T-cell (primary cell): ENCODE results near the gene HSBP1L1. TPM values are rescaled to one million over a fixed set of nuclear protein-coding genes. Genes with fewer than 3 reads are reported as not detected.
A peak's percentile ranks its signal among the peaks of the same experiment; 100 is the strongest.

Experiments
- ATAC-seq, 4 experiments: fragments of 200-7000 bp in 3 of 4; fragments of 150-1000 bp in 1 of 4; cut with Tn5 transposase; replicated peaks in 1 of 4; 1 replicate in 3 of 4; 2 replicates in 1 of 4; pipeline ENCODE4 v1.10.0; 2021; ENCODE audit warnings: moderate library complexity in 3 of 4, mild to moderate bottlenecking in 2 of 4, moderate number of reproducible peaks in 1 of 4
- CTCF ChIA-PET, 2 donors: fragments of 300-600 bp; sonication (Branson Sonifier 250); formaldehyde crosslinking; loops; one replicate each; lab custom pipeline; 2022; ENCODE audit warnings: antibody characterized with exemption in 2 of 2; lab: Charles Lee
- POLR2A ChIA-PET, 2 donors: fragments of 300-600 bp; sonication (Branson Sonifier 250); formaldehyde crosslinking; loops; one replicate each; lab custom pipeline; 2022; ENCODE audit warnings: antibody characterized with exemption in 2 of 2; lab: Charles Lee
- DNase-seq, 35 experiments: peaks; one replicate each; pipeline versions ENCODE4 v3.0.0 to v3.0.0-alpha.2; 2013 to 2023
- H3K27ac ChIP-seq: one replicate; pipeline ENCODE4 v1.5.1; 2013; ENCODE audit warnings: low read length
- H3K27me3 ChIP-seq, 2 experiments: replicated peaks in 1 of 2; 1 replicate in 1 of 2; 2 replicates in 1 of 2; pipeline versions ENCODE4 v1.6.1 to v1.7.0; 2013; ENCODE audit warnings: low read length in 1 of 2, mixed read lengths in 1 of 2; ENCODE audit not compliant: control insufficient read depth in 2 of 2, insufficient read depth in 2 of 2; ENCODE audit errors: extremely low read depth in 1 of 2
- H3K36me3 ChIP-seq, 2 donors: 1 replicate in 1 of 2; 2 replicates in 1 of 2; pipeline versions ENCODE4 v1.6.1 to v1.7.0; 2013; ENCODE audit warnings: low read length in 1 of 2; ENCODE audit not compliant: control insufficient read depth in 2 of 2, insufficient read depth in 1 of 2; ENCODE audit errors: extremely low read depth in 1 of 2
- H3K4me1 ChIP-seq, 2 experiments: 1 replicate in 1 of 2; 2 replicates in 1 of 2; pipeline versions ENCODE4 v1.6.1 to v1.7.0; 2013; ENCODE audit warnings: low read length in 2 of 2, mixed read lengths in 1 of 2; ENCODE audit not compliant: insufficient read depth in 2 of 2, control insufficient read depth in 1 of 2; ENCODE audit errors: extremely low read depth in 1 of 2
- H3K4me3 ChIP-seq, 2 donors: 1 replicate in 1 of 2; 2 replicates in 1 of 2; pipeline versions ENCODE4 v1.5.1 to v1.7.0; 2013; ENCODE audit warnings: mild to moderate bottlenecking in 2 of 2, low read length in 1 of 2, moderate library complexity in 1 of 2; ENCODE audit not compliant: control insufficient read depth in 1 of 2; ENCODE audit errors: extremely low read depth in 1 of 2
- H3K9me3 ChIP-seq: 2 replicates; pipeline ENCODE4 v1.7.0; 2013
- H3K27ac Mint-ChIP-seq, 2 donors: one replicate each; pipeline ENCODE4 v1.8.0; 2020 to 2021; ENCODE audit warnings: mild to moderate bottlenecking in 2 of 2, mixed read lengths in 2 of 2
- H3K27me3 Mint-ChIP-seq, 2 donors: one replicate each; pipeline ENCODE4 v1.8.0; 2021 to 2022; ENCODE audit warnings: mixed read lengths in 2 of 2
- H3K36me3 Mint-ChIP-seq: one replicate; pipeline ENCODE4 v1.8.0; 2021; ENCODE audit warnings: mixed read lengths
- H3K4me1 Mint-ChIP-seq, 3 donors: one replicate each; pipeline ENCODE4 v1.8.0; 2020 to 2022; ENCODE audit warnings: mixed read lengths in 3 of 3, mild to moderate bottlenecking in 1 of 3
- H3K4me3 Mint-ChIP-seq, 3 donors: one replicate each; pipeline ENCODE4 v1.8.0; 2020 to 2022; ENCODE audit warnings: mild to moderate bottlenecking in 3 of 3, mixed read lengths in 3 of 3, moderate library complexity in 3 of 3
- H3K9me3 Mint-ChIP-seq, 3 donors: one replicate each; pipeline ENCODE4 v1.8.0; 2020 to 2022; ENCODE audit warnings: mixed read lengths in 3 of 3
- WGBS: methylation state at CpG from one replicate; pipeline ENCODE4 v1.1.5; 2013; ENCODE audit warnings: missing lambda C conversion rate; ENCODE audit not compliant: insufficient coverage; 5-methylcytosine and 5-hydroxymethylcytosine counted together
- total RNA-seq, 35 experiments: library from RNA in 6 of 35; stranded (reverse) in 6 of 35; fragments of 120-200 nt in 1 of 35; gene quantifications; one replicate each; pipeline versions ENCODE4 v1.2.1 to v1.2.4 and lab custom pipeline; 2013 to 2026

Gene HSBP1L1
- total RNA-seq, 5 donors from 2014 or later (not counting 1 experiment from before 2014, with no cell fraction given), result 17.3 to 26.6 (median 20.6) TPM

DNA sequence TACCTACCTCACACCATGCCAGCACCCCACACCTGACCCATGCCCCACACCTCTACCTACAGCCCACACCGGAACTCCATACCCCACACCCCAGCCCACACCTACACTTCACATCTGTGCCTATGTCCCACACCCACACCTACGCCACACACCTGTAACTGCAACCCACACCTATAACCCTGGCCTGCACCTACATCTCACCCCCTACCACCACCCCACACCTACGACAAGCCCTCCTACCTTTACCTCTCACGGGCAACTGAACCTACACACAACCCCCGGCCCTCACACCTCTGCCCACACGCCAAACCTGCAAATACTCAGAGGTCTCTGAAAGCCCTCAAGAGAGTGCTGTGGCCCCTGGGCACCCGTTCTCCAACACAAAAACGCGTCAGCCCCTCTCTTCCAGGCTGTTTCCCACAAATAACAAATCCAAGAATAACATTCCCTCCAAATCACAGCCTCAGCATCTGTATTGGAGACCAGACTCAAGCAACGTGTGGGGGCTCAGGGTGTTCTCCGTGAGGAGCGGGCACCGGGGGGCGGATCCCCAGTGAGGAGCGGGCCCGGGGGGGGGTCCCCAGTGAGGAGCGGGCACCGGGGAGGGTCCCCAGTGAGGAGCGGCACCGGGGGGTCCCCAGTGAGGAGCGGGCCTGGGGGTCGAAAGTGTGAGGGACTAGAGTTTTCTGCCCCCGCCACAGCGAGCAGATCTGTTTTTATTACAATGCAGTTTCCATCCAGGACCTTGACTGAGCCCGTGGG is 46.4 kb upstream of the HSBP1L1 start:
- H3K27ac Mint-ChIP-seq, result no peak overlapping the region
- ChIA-PET CTCF (no interaction called here), POLR2A (no interaction called here)
- peaks cover 5 to 16% of the 10 kb centered on the region in 2 experiments for H3K4me1 ChIP-seq
- no peaks in the 10 kb centered on the region for H3K9me3 ChIP-seq
- H3K4me3 ChIP-seq, result no peak overlapping the region
- ATAC-seq (no peak), DNase-seq (peak in 1 of 35 experiments; percentile 9)
- no peaks in the 10 kb centered on the region for H3K27me3 Mint-ChIP-seq
- H3K27ac ChIP-seq, result no peak overlapping the region
- H3K4me1 Mint-ChIP-seq, result peaks cover 13 to 20% (median 19%) of the 10 kb centered on the region in 3 donors
- peaks cover 29% of the 10 kb centered on the region for H3K36me3 Mint-ChIP-seq
- no peaks in the 10 kb centered on the region for H3K9me3 Mint-ChIP-seq
- peaks cover 9 to 13% of the 10 kb centered on the region in 2 donors for H3K36me3 ChIP-seq
- WGBS, result 91% methylated on average over 24 of the region's 25 CpGs
- H3K4me3 Mint-ChIP-seq, result no peak overlapping the region
- H3K27me3 ChIP-seq, result no peaks in the 10 kb centered on the region

DNA sequence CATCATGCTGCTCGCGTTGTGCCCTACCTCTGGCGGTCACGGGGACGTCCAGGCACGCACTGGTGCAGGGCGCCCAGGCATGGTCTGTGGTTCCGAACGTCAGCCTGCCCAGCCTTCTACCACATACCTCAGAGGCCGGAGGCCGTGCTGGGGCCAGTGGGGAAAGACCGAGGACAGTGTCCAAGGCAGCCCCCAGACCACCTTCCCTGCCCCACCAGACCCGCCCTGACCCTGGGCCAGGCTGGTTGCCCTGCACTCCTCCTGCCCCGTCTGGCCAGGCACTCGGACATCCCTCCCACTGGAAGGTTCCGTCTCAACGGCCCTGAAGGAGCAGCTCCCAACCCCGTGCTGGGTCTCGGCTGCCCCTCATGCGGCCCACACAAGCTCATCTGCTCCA is 45.8 kb upstream of the HSBP1L1 start:
- Histone ChIP-seq H3K27me3 (no peaks in the 10 kb centered on the region), H3K4me1 (peaks cover under 1 to 10% of the 10 kb centered on the region in 2 experiments), H3K36me3 (peaks cover 8 to 13% of the 10 kb centered on the region in 2 donors), H3K27ac (no peak overlapping the region), H3K4me3 (no peak overlapping the region), H3K9me3 (no peaks in the 10 kb centered on the region)
- H3K4me3 Mint-ChIP-seq, result no peak overlapping the region
- WGBS, result over 99% methylated on average over 20 of the region's 20 CpGs
- no peaks in the 10 kb centered on the region for H3K9me3 Mint-ChIP-seq
- POLR2A ChIA-PET, result no interaction called here
- ATAC-seq (no peak), DNase-seq (peak in 1 of 35 experiments; percentile 9)
- CTCF ChIA-PET, result no interaction called here
- peaks cover 7 to 19% (median 14%) of the 10 kb centered on the region in 3 donors for H3K4me1 Mint-ChIP-seq
- no peaks in the 10 kb centered on the region for H3K27me3 Mint-ChIP-seq
- peaks cover 28% of the 10 kb centered on the region for H3K36me3 Mint-ChIP-seq
- H3K27ac Mint-ChIP-seq, result no peak overlapping the region

DNA sequence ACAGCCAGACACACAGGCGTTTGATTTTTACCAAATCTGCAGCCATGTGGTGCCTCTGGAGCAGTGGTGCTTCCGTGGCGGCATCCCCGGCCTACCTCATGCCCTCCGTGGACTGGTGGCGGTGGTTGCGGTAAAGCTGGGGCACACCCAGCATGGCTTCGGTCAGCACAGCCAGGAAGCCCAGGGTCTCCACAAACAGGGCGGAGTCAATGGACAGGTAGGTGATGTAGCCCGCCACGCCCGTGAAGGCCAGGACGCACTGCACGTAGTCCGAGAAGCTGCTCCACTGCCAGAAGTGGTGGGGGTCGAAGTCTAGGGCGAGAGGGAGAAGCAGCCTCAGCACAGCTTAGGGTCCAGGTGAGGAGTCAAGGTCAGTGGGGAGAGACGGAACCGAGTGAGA is 45.4 kb upstream of the HSBP1L1 start:
- Mint-ChIP-seq H3K36me3 (peaks cover 32% of the 10 kb centered on the region), H3K27me3 (no peaks in the 10 kb centered on the region), H3K9me3 (no peaks in the 10 kb centered on the region), H3K4me1 (peaks cover 3 to 14% (median 9%) of the 10 kb centered on the region in 3 donors), H3K27ac (no peak overlapping the region), H3K4me3 (no peak overlapping the region)
- H3K9me3 ChIP-seq, result no peaks in the 10 kb centered on the region
- 96% methylated on average over 18 of the region's 19 CpGs for WGBS
- peaks cover 9 to 13% of the 10 kb centered on the region in 2 donors for H3K36me3 ChIP-seq
- ChIA-PET CTCF (no interaction called here), POLR2A (no interaction called here)
- ATAC-seq (no peak), DNase-seq (peak in 1 of 35 experiments; percentile 9)
- no peaks in the 10 kb centered on the region for H3K27me3 ChIP-seq
- H3K4me3 ChIP-seq, result no peak overlapping the region
- peaks cover 0 to 7% of the 10 kb centered on the region in 2 experiments for H3K4me1 ChIP-seq
- H3K27ac ChIP-seq, result no peak overlapping the region

DNA sequence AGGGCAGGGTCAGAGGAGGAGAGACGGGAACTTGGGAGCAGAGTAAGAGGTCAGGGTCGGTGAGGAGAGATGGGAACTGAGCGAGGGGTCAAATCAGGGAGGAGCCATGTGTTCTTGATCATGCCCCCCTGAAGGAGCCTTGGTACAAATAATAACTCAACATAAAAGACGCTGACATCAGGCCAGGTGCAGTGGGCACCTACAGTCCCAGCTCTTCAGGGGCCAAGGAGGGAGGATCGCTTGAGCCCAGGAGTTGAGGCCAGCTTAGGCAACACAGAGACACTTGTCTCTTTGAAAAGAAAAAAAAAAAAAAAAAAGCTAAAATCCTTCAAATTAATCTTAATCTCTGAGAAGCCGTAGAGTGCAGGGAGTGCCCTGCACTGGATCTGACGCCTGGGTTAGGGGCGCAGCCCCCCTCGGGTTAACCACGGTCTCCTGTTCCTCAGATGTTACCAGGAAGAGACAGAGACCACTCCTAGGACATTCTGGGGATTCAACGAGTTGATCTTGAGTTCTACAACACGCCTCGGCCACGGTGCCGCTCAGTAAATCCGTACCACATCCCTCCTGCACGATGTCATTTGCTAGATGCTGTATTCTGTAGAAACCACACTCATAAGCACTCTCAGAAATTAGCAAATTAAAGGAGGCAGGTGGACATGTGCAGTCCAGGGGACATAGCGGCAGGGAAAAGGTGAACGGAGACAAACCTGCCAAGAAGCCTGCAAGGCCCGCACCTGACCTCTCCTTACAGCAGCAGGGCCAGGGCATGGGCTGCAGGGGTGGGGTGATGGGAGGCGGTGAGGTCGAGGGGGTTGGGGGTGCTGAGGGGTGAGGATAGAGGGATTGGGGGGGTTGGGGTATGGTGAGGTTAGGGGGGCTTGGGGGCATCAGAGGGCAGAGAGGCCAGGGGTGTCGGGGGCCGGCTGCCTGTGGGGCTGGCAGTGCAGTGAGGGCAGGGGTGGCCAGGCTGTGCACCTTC is 42.2 kb upstream of the HSBP1L1 start:
- POLR2A ChIA-PET, result no interaction called here
- H3K4me1 Mint-ChIP-seq, result peaks cover 2 to 5% (median 2%) of the 10 kb centered on the region in 3 donors
- H3K4me3 ChIP-seq, result no peak overlapping the region
- no peaks in the 10 kb centered on the region for H3K27me3 Mint-ChIP-seq
- no peak overlapping the region for H3K27ac ChIP-seq
- DNase-seq (peak in 2 of 35 experiments; percentile 17 to 28), ATAC-seq (peak in 1 of 4 experiments; percentile 42)
- H3K4me3 Mint-ChIP-seq, result no peak overlapping the region
- no peaks in the 10 kb centered on the region for H3K9me3 Mint-ChIP-seq
- no peaks in the 10 kb centered on the region for H3K9me3 ChIP-seq
- CTCF ChIA-PET, result interaction anchor here in 1 of 2 donors (0.5 kb wide), 1 partner anchor 56 kb away, joined by 4 read pairs; no protein-coding TSS in a partner anchor
- no peak overlapping the region for H3K27ac Mint-ChIP-seq
- H3K36me3 Mint-ChIP-seq, result peaks cover 41% of the 10 kb centered on the region
- peaks cover 15% of the 10 kb centered on the region in 2 donors for H3K36me3 ChIP-seq
- H3K27me3 ChIP-seq, result no peaks in the 10 kb centered on the region
- WGBS, result 91% methylated on average over 14 of the region's 24 CpGs
- no peaks in the 10 kb centered on the region for H3K4me1 ChIP-seq

DNA sequence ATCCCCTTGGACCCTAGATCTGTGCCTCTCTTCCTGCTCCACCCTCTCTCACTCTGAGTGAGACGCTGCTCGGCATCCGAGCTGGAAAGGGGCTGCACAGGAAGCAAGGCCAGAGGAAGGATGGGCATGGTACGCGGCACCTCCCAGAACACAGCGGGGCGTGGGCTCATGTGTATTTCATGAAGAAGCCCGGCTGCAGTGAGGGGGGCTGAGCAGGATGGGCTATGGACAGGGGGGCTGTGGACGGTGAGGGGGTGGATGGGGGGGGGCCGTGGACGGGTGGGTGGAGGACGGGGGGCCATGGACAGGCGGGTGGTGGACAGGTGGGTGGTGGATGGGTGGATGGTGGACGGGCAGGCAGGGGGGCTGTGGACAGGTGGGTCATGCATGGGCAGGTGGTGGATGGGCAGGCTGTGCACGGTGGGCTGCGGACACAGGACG is 41.5 kb upstream of the HSBP1L1 start:
- H3K4me3 ChIP-seq, result no peak overlapping the region
- WGBS, result 98% methylated on average over 5 of the region's 17 CpGs
- Mint-ChIP-seq H3K27me3 (no peaks in the 10 kb centered on the region), H3K27ac (no peak overlapping the region), H3K4me1 (peaks cover 2 to 5% (median 2%) of the 10 kb centered on the region in 3 donors), H3K36me3 (peaks cover 41% of the 10 kb centered on the region), H3K9me3 (no peaks in the 10 kb centered on the region), H3K4me3 (no peak overlapping the region)
- CTCF ChIA-PET, result no interaction called here
- DNase-seq, result peak in 1 of 35 experiments; percentile 20
- no peaks in the 10 kb centered on the region for H3K4me1 ChIP-seq
- no peaks in the 10 kb centered on the region for H3K9me3 ChIP-seq
- POLR2A ChIA-PET, result no interaction called here
- peaks cover 14 to 22% of the 10 kb centered on the region in 2 donors for H3K36me3 ChIP-seq
- no peaks in the 10 kb centered on the region for H3K27me3 ChIP-seq
- no peak overlapping the region for H3K27ac ChIP-seq
- no peak for ATAC-seq
